HCT116 (cell line): ENCODE data around the gene TBC1D8. TPM values are rescaled to one million over a fixed set of nuclear protein-coding genes. Genes with fewer than 3 reads are reported as not detected.

Experiments used
- ATAC-seq: fragments of 200-7000 bp; cut with Tn5 transposase; 2 replicates; pipeline ENCODE4 v1.9.1; 2020; ENCODE audit warnings: mild to moderate bottlenecking, moderate library complexity
- BruUV-seq: library from RNA; stranded (reverse); fragments of 400-500 nt; replicated peaks from 2 replicates; lab custom pipeline; 2021; lab: Mats Ljungman, UMichigan
- CTCF ChIA-PET: fragments of 300-600 bp; sonication (Branson Sonifier 250); formaldehyde crosslinking; loops from one replicate; lab custom pipeline; 2021; ENCODE audit warnings: antibody characterized with exemption; lab: Charles Lee
- POLR2A ChIA-PET: fragments of 300-600, 350-600 bp; sonication (Branson Sonifier 250); formaldehyde crosslinking; loops from one replicate; lab custom pipeline; 2021; ENCODE audit warnings: antibody characterized with exemption; lab: Charles Lee
- RAD21 ChIA-PET, 2 experiments: fragments of 300-600 bp; sonication (Branson Sonifier 250); formaldehyde crosslinking; loops; one replicate each; lab custom pipeline; 2023; ENCODE audit warnings: low total read pairs in 2 of 2; ENCODE audit not compliant: uncharacterized antibody in 2 of 2, unreplicated experiment in 2 of 2, low non-redundant PET in 1 of 2; lab: Charles Lee
- DNase-seq: peaks from one replicate; pipeline ENCODE4 v3.0.0-alpha.2; 2010; ENCODE audit warnings: low read depth, low spot score
- H2AFZ ChIP-seq: fragments of 200-600 bp; shearing (Covaris generic), sonication (generic); 2 replicates; pipeline ENCODE4 v1.6.1; 2017; ENCODE audit warnings: low read depth, mixed run types, mixed read lengths, antibody characterized with exemption, low read length; ENCODE audit not compliant: poor library complexity, severe bottlenecking
- H3K27ac ChIP-seq: 2 replicates; pipeline ENCODE4 v1.5.1; 2012; ENCODE audit warnings: low read depth, low read length
- H3K27me3 ChIP-seq: fragments of 200-600 bp; sonication (generic); 2 replicates; pipeline ENCODE4 v1.6.1; 2016; ENCODE audit warnings: mixed run types, low read length, mixed read lengths; ENCODE audit not compliant: insufficient read depth
- H3K36me3 ChIP-seq, 2 experiments: fragments of 200-500 bp in 1 of 2; fragments of 200-600 bp in 1 of 2; sonication (Bioruptor generic) in 1 of 2; sonication (generic) in 1 of 2; 2 replicates each; pipeline versions ENCODE4 v1.5.1 to v1.6.1; 2014 to 2016; ENCODE audit warnings: low read length in 2 of 2, inconsistent platforms in 1 of 2, mixed read lengths in 1 of 2, mixed run types in 1 of 2; ENCODE audit not compliant: insufficient read depth in 2 of 2, control insufficient read depth in 1 of 2
- H3K4me1 ChIP-seq, 2 experiments: fragments of 200-600 bp in 1 of 2; sonication (generic) in 1 of 2; 2 replicates each; pipeline versions ENCODE4 v1.5.1 to v1.6.1; 2012 to 2017; ENCODE audit warnings: low read length in 2 of 2, inconsistent platforms in 1 of 2, mild to moderate bottlenecking in 1 of 2, mixed read lengths in 1 of 2, mixed run types in 1 of 2, moderate library complexity in 1 of 2; ENCODE audit not compliant: insufficient read depth in 2 of 2, control insufficient read depth in 1 of 2
- H3K4me2 ChIP-seq: fragments of 200-600 bp; sonication (generic); 2 replicates; pipeline ENCODE4 v1.6.1; 2017; ENCODE audit warnings: mixed run types, low read length, mixed read lengths
- H3K4me3 ChIP-seq, 2 experiments: fragments of 200-600 bp in 1 of 2; sonication (generic) in 1 of 2; replicated peaks in 1 of 2; 2 replicates each; pipeline ENCODE4 v1.5.1; 2011 to 2016; ENCODE audit warnings: low read length in 2 of 2, control low read depth in 1 of 2, low read depth in 1 of 2, mild to moderate bottlenecking in 1 of 2, mixed read lengths in 1 of 2, mixed run types in 1 of 2
- H3K79me2 ChIP-seq: fragments of 200-600 bp; sonication (generic); 2 replicates; pipeline ENCODE4 v1.6.1; 2017; ENCODE audit warnings: mild to moderate bottlenecking, mixed run types, low read length, moderate library complexity, mixed read lengths; ENCODE audit not compliant: insufficient read depth
- H3K9ac ChIP-seq: fragments of 200-600 bp; sonication (generic); 2 replicates; pipeline ENCODE4 v1.6.1; 2016; ENCODE audit warnings: low read length, mixed read lengths
- H3K9me2 ChIP-seq: fragments of 200-600 bp; sonication (generic), shearing (Covaris generic); 2 replicates; pipeline ENCODE4 v1.6.1; 2017; ENCODE audit warnings: mixed run types, mild to moderate bottlenecking, moderate library complexity; ENCODE audit not compliant: insufficient read depth
- H3K9me3 ChIP-seq, 2 experiments: fragments of 200-500 bp in 1 of 2; fragments of 200-600 bp in 1 of 2; sonication (Bioruptor generic) in 1 of 2; sonication (generic) in 1 of 2; 2 replicates each; pipeline ENCODE4 v1.6.1; 2014 to 2017; ENCODE audit warnings: low read length in 2 of 2, mixed read lengths in 2 of 2, inconsistent platforms in 1 of 2, low read depth in 1 of 2, mild to moderate bottlenecking in 1 of 2, mixed run types in 1 of 2, moderate library complexity in 1 of 2; ENCODE audit not compliant: control insufficient read depth in 1 of 2, insufficient read depth in 1 of 2
- H4K20me1 ChIP-seq: fragments of 200-600 bp; sonication (generic), shearing (Covaris generic); 2 replicates; pipeline ENCODE4 v1.6.1; 2017; ENCODE audit warnings: mixed run types, mild to moderate bottlenecking, moderate library complexity; ENCODE audit not compliant: insufficient read depth
- CEBPB ChIP-seq: IDR thresholded peaks from 2 replicates; pipeline ENCODE4 v1.6.1; 2012; ENCODE audit warnings: low read depth
- EGR1 ChIP-seq: IDR thresholded peaks from 2 replicates; pipeline ENCODE4 v1.6.1; 2012; ENCODE audit warnings: low read depth
- ELF1 ChIP-seq: IDR thresholded peaks from 2 replicates; pipeline ENCODE4 v1.6.1; 2012; ENCODE audit warnings: low read depth, borderline replicate concordance
- EZH2 ChIP-seq: fragments of 200-600 bp; sonication (generic); IDR thresholded peaks from 2 replicates; pipeline ENCODE4 v1.6.1; 2017; ENCODE audit warnings: antibody characterized with exemption, mixed run types
- EZH2phosphoT487 ChIP-seq: fragments of 200-600 bp; IDR thresholded peaks from 2 replicates; pipeline ENCODE4 v1.6.1; 2018; ENCODE audit warnings: antibody characterized with exemption, borderline replicate concordance
- FOSL1 ChIP-seq: IDR thresholded peaks from 2 replicates; pipeline ENCODE4 v1.6.1; 2012; ENCODE audit warnings: low read depth
- JUND ChIP-seq: IDR thresholded peaks from 2 replicates; pipeline ENCODE4 v1.6.1; 2012
- POLR2A ChIP-seq: IDR thresholded peaks from 2 replicates; pipeline ENCODE4 v1.7.0; 2011; ENCODE audit warnings: borderline replicate concordance; ENCODE audit not compliant: insufficient read depth, insufficient read length; ENCODE audit errors: extremely low read depth
- POLR2AphosphoS5 ChIP-seq: IDR thresholded peaks from 2 replicates; pipeline ENCODE4 v1.6.1; 2011; ENCODE audit warnings: mild to moderate bottlenecking, low read depth, low read length, moderate library complexity
- RAD21 ChIP-seq: IDR thresholded peaks from 2 replicates; pipeline ENCODE4 v1.6.1; 2012; ENCODE audit warnings: low read depth, mild to moderate bottlenecking
- SRF ChIP-seq: IDR thresholded peaks from 2 replicates; pipeline ENCODE4 v1.6.1; 2012; ENCODE audit warnings: low read depth
- ZFX ChIP-seq: fragments of 450-650 bp; IDR thresholded peaks from 2 replicates; pipeline ENCODE4 v1.6.1; 2017
- intact Hi-C: fragments of 100-400 bp; cut with micrococcal nuclease; formaldehyde crosslinking; loops from 2 replicates; pipeline ENCODE4 v1.10.0; 2022
- total RNA-seq: library from RNA; stranded (reverse); gene quantifications from one replicate; pipeline ENCODE4 v1.2.1, GENCODE V29; 2021; ENCODE audit not compliant: unreplicated experiment
- TF ChIP-seq, protein P1 (sequence below): IDR thresholded peaks from 2 replicates; pipeline ENCODE4 v1.6.1; 2012
- TF ChIP-seq, protein P2 (sequence below), 3 experiments: fragments of 200-600 bp in 1 of 3; sonication (generic) in 1 of 3; IDR thresholded peaks in 2 of 3; conservative IDR thresholded peaks in 1 of 3; 2 replicates each; pipeline ENCODE4 v1.5.1; 2012 to 2017; ENCODE audit warnings: low read depth in 2 of 3, low read length in 2 of 3, antibody characterized with exemption in 1 of 3, borderline replicate concordance in 1 of 3, control low read depth in 1 of 3, mild to moderate bottlenecking in 1 of 3, mixed read lengths in 1 of 3, mixed run types in 1 of 3, moderate library complexity in 1 of 3; ENCODE audit not compliant: insufficient read depth in 1 of 3
- TF ChIP-seq, protein P3 (sequence below): IDR thresholded peaks from 2 replicates; pipeline ENCODE4 v1.6.1; 2011; ENCODE audit warnings: mild to moderate bottlenecking, low read length, moderate library complexity; ENCODE audit not compliant: insufficient replicate concordance; ENCODE audit errors: extremely low read depth

TBC1D8 gene
- total RNA-seq, 1 experiment from 2014 or later: 44.0 TPM

DNA sequence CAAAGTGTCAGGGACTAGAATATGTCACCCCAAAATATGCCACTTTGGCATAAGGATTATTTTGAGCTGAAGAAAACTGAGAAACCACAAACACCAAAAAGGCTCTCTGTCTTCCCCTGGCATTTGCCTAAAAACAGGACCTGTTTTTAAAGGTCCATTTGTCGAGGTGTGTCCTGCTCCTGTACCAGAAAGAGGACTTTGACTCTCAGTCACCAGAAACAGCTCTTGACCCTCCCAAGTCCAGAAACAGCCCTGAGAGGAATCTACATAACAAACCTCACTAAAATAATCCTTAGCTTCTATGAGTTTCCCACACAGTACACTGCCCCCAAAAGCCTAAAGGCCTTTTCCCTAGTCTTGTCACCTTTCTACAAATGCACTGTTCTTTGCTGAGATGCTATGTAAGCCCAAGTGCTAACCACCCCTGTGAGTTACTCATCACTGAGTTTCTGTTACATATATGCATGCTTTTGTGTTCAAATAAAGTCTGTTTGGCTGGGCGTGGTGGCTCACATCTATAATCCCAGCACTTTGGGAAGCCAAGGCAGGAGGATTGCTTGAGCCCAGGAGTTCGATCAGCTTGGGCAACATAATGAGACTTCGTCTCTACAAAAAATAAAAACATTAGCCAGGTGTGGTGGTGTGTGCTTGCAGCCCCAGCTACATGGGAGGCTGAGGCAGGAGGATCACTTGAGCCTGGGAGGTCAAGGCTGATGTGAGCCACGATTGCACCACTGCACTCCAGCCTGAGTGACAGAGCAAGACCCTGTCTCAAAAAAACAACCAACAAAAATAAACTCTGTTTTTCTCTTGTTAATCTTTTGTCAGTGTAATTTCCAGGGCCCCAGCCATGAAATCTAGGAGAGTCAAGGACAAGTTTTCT lies 93.9 kb downstream of the TBC1D8 start:
- no peaks in the 10 kb centered on the region for H3K9me3 ChIP-seq
- POLR2A ChIA-PET: no interaction called here
- ATAC-seq (no peak), DNase-seq (no peak)
- no peaks in the 10 kb centered on the region for H4K20me1 ChIP-seq
- no peaks in the 10 kb centered on the region for H3K9me2 ChIP-seq
- RAD21 ChIA-PET: no interaction called here
- peaks cover 2% of the 10 kb centered on the region; the same call in 1 of the 2 replicates for H3K79me2 ChIP-seq
- H2AFZ ChIP-seq: no peak overlapping the region
- H3K9ac ChIP-seq: no peak overlapping the region
- no peak overlapping the region for H3K27ac ChIP-seq
- H3K27me3 ChIP-seq: no peaks in the 10 kb centered on the region
- H3K36me3 ChIP-seq: peaks cover 7 to 15% of the 10 kb centered on the region in 2 experiments; a peak in 2 of 4 replicates
- no peak overlapping the region for H3K4me3 ChIP-seq
- no peak for TF ChIP-seq FOSL1
- TF ChIP-seq POLR2A: no peak
- no peak for TF ChIP-seq CEBPB
- no peak for TF ChIP-seq JUND
- intact Hi-C loops: no loop called here
- H3K4me2 ChIP-seq: no peak overlapping the region
- CTCF ChIA-PET: no interaction called here
- BruUV-seq: no TSS peak
- no peaks in the 10 kb centered on the region; a peak in 1 of 4 replicates for H3K4me1 ChIP-seq

DNA sequence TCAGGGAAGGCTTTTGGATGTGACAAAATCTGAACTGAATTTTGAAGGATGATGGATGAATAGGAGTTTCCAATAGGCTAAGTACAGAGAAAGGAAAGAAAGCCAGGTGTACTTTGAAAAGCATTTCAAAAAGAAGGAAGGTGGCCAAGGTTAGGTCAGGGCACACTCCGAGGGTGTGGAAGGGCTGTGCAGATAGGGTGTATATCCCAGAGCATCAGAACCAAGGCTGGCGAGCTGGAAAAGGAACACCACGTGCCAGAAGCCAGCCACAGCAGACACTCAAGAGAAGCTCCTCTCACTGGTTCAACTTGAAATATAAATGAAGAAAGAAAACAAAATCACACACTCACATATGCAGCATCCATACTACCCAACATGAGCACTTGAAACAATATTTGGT lies 98.1 kb downstream of the TBC1D8 start:
- H3K4me1 ChIP-seq: peaks cover 0 to 3% of the 10 kb centered on the region in 2 experiments; a peak in 2 of 4 replicates
- no peaks in the 10 kb centered on the region for H3K27me3 ChIP-seq
- DNase-seq (no peak), ATAC-seq (no peak)
- H3K4me3 ChIP-seq: no peak overlapping the region
- ChIA-PET POLR2A (no interaction called here), RAD21 (no interaction called here), CTCF (no interaction called here)
- H3K9ac ChIP-seq: no peak overlapping the region
- no peaks in the 10 kb centered on the region for H4K20me1 ChIP-seq
- no peak overlapping the region for H3K27ac ChIP-seq
- no peak overlapping the region for H2AFZ ChIP-seq
- H3K79me2 ChIP-seq: no peaks in the 10 kb centered on the region
- H3K4me2 ChIP-seq: no peak overlapping the region
- BruUV-seq: no TSS peak
- no peaks in the 10 kb centered on the region for H3K9me2 ChIP-seq
- intact Hi-C loops: no loop called here
- H3K36me3 ChIP-seq: peaks cover 7 to 20% of the 10 kb centered on the region in 2 experiments; a peak in 2 of 4 replicates
- H3K9me3 ChIP-seq: no peaks in the 10 kb centered on the region
- no peak for TF ChIP-seq RAD21
- TF ChIP-seq JUND: no peak
- TF ChIP-seq, protein P1, sequence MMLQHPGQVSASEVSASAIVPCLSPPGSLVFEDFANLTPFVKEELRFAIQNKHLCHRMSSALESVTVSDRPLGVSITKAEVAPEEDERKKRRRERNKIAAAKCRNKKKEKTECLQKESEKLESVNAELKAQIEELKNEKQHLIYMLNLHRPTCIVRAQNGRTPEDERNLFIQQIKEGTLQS: no peak
- TF ChIP-seq EZH2: no peak
- TF ChIP-seq, protein P2, sequence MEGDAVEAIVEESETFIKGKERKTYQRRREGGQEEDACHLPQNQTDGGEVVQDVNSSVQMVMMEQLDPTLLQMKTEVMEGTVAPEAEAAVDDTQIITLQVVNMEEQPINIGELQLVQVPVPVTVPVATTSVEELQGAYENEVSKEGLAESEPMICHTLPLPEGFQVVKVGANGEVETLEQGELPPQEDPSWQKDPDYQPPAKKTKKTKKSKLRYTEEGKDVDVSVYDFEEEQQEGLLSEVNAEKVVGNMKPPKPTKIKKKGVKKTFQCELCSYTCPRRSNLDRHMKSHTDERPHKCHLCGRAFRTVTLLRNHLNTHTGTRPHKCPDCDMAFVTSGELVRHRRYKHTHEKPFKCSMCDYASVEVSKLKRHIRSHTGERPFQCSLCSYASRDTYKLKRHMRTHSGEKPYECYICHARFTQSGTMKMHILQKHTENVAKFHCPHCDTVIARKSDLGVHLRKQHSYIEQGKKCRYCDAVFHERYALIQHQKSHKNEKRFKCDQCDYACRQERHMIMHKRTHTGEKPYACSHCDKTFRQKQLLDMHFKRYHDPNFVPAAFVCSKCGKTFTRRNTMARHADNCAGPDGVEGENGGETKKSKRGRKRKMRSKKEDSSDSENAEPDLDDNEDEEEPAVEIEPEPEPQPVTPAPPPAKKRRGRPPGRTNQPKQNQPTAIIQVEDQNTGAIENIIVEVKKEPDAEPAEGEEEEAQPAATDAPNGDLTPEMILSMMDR (IDR thresholded peaks at IDR 0.05 in 2 of 3, conservative IDR thresholded peaks at IDR 0.05 in 1 of 3; ENCODE audit: borderline replicate concordance in 1 of 3, insufficient read depth in 1 of 3, low read depth in 2 of 3, low read length in 2 of 3): no peak
- no peak for TF ChIP-seq SRF
- no peak for TF ChIP-seq POLR2AphosphoS5
- no peak for TF ChIP-seq POLR2A
- TF ChIP-seq, protein P3, sequence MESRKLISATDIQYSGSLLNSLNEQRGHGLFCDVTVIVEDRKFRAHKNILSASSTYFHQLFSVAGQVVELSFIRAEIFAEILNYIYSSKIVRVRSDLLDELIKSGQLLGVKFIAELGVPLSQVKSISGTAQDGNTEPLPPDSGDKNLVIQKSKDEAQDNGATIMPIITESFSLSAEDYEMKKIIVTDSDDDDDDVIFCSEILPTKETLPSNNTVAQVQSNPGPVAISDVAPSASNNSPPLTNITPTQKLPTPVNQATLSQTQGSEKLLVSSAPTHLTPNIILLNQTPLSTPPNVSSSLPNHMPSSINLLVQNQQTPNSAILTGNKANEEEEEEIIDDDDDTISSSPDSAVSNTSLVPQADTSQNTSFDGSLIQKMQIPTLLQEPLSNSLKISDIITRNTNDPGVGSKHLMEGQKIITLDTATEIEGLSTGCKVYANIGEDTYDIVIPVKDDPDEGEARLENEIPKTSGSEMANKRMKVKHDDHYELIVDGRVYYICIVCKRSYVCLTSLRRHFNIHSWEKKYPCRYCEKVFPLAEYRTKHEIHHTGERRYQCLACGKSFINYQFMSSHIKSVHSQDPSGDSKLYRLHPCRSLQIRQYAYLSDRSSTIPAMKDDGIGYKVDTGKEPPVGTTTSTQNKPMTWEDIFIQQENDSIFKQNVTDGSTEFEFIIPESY: no peak
- no peak for TF ChIP-seq FOSL1
- TF ChIP-seq CEBPB: no peak
- no peak for TF ChIP-seq ELF1
- no peak for TF ChIP-seq EGR1
- TF ChIP-seq ZFX: no peak
- no peak for TF ChIP-seq EZH2phosphoT487
